ENCODE measurements around the gene UHMK1.
"Not testable (repeated sequence)": the region's sequence is repeated elsewhere in the genome, so short reads cannot be mapped to it uniquely, and the experiment has no call there.

Gene UHMK1

GRCh38 chr1:162562470-162562828 is 64.8 kb downstream of the UHMK1 start:
- in situ Hi-C loops (cut with MboI; ENCODE audit: low sequenced_read_pairs) = no loop called here

GRCh38 chr1:162564762-162565218 is 67.2 kb downstream of the UHMK1 start:
- in situ Hi-C loops (cut with MboI; ENCODE audit: low sequenced_read_pairs) = no loop called here

- in situ Hi-C loops (cut with MboI; ENCODE audit: low sequenced_read_pairs) = no loop called here
Measured at GRCh38 chr1:162565460-162565859, 67.8 kb downstream of the UHMK1 start.

- in situ Hi-C loops (cut with MboI; ENCODE audit: low sequenced_read_pairs) = no loop called here
Measured at GRCh38 chr1:162566870-162567269, 69.3 kb downstream of the UHMK1 start.

GRCh38 chr1:162568802-162569201 is 71.2 kb downstream of the UHMK1 start:
- in situ Hi-C loops (cut with MboI; ENCODE audit: low sequenced_read_pairs) = no loop called here

- in situ Hi-C loops (cut with MboI; ENCODE audit: low sequenced_read_pairs) = no loop called here
Measured at GRCh38 chr1:162570718-162571117, 73.1 kb downstream of the UHMK1 start.

GRCh38 chr1:162571121-162571520 is 73.5 kb downstream of the UHMK1 start:
- in situ Hi-C loops (cut with MboI; ENCODE audit: low sequenced_read_pairs) = not testable (repeated sequence)

GRCh38 chr1:162571696-162572095 is 74.1 kb downstream of the UHMK1 start:
- in situ Hi-C loops (cut with MboI; ENCODE audit: low sequenced_read_pairs) = no loop called here

- in situ Hi-C loops (cut with MboI; ENCODE audit: low sequenced_read_pairs) = no loop called here
Measured at GRCh38 chr1:162573136-162573535, 75.5 kb downstream of the UHMK1 start.

GRCh38 chr1:162578071-162578700 is 80.6 kb downstream of the UHMK1 start:
- in situ Hi-C loops (cut with MboI; ENCODE audit: low sequenced_read_pairs) = no loop called here

GRCh38 chr1:162578936-162579335 is 81.3 kb downstream of the UHMK1 start:
- in situ Hi-C loops (cut with MboI; ENCODE audit: low sequenced_read_pairs) = no loop called here

Data from HL-60/S4 treated with retinoic acid at 250 ng/mL for 4 days and 3 days (cell line).